ENCODE results near the gene RPS29. TPM values are rescaled to one million over a fixed set of nuclear protein-coding genes. Genes with fewer than 3 reads are reported as not detected.

RPS29 gene
- total RNA-seq (3,841 and 4,104 TPM in 2 replicates), polyA plus RNA-seq (875 and 983 TPM in 2 replicates)

GRCh38 chr14:49585803-49586672 lies at the start of gene RPS29:
Gene RPS29, minus strand, starts transcription at chr14:49586380. Its CDS starts 34 bp downstream, at chr14:49586346.
- Histone ChIP-seq H4K20me1 (ENCODE audit: insufficient read depth, poor library complexity, severe bottlenecking) (peaks cover 35% of the 10 kb centered on the region), H3K4me1 (ENCODE audit: insufficient read depth) (peaks cover 8% of the 10 kb centered on the region), H2AFZ (peak within 1 kb of the TSS; percentile 44), H3K9me2 (replicated peaks; ENCODE audit: insufficient read depth) (no peaks in the 10 kb centered on the region), H3K4me3 (peak within 1 kb of the TSS; percentile 57), H3K79me2 (peaks cover 51% of the 10 kb centered on the region), H3K36me3 (replicated peaks; ENCODE audit: insufficient read depth, low read depth) (peaks cover 8% of the 10 kb centered on the region), H3K27me3 (no peaks in the 10 kb centered on the region), H3K27ac (peak within 1 kb of the TSS; percentile 92), H3K4me2 (peak within 1 kb of the TSS; percentile 82), H3K9me3 (ENCODE audit: low read depth) (no peaks in the 10 kb centered on the region)
- 1% methylated on average over 55 of the region's 55 CpGs for WGBS (ENCODE audit: low lambda C conversion rate, missing lambda C conversion rate)
- TF ChIP-seq EZH2phosphoT487 (IDR thresholded peaks at IDR 0.05; ENCODE audit: low read depth, severe bottlenecking, unreplicated experiment), result no peak
- no peak for TF ChIP-seq CTCF (IDR thresholded peaks at IDR 0.05; ENCODE audit: poor library complexity)
- no peak for TF ChIP-seq EZH2 (IDR thresholded peaks at IDR 0.05; ENCODE audit: borderline replicate concordance)
- peak; percentile 98 for DNase-seq (ENCODE audit: low spot score)

- Histone ChIP-seq H3K9me2 (replicated peaks; ENCODE audit: insufficient read depth) (no peaks in the 10 kb centered on the region), H3K79me2 (peaks cover 76% of the 10 kb centered on the region), H3K4me1 (ENCODE audit: insufficient read depth) (peaks cover 11% of the 10 kb centered on the region), H3K27me3 (no peaks in the 10 kb centered on the region), H3K9me3 (ENCODE audit: low read depth) (no peaks in the 10 kb centered on the region), H3K36me3 (replicated peaks; ENCODE audit: insufficient read depth, low read depth) (no peaks in the 10 kb centered on the region), H3K27ac (peak within 1 kb of the TSS; percentile 93), H2AFZ (peak within 1 kb of the TSS; percentile 72), H3K4me3 (peak within 1 kb of the TSS; percentile 87), H4K20me1 (ENCODE audit: insufficient read depth, poor library complexity, severe bottlenecking) (peaks cover 11% of the 10 kb centered on the region), H3K4me2 (peak within 1 kb of the TSS; percentile 97)
- no peak for TF ChIP-seq CTCF (IDR thresholded peaks at IDR 0.05; ENCODE audit: poor library complexity)
- TF ChIP-seq EZH2phosphoT487 (IDR thresholded peaks at IDR 0.05; ENCODE audit: low read depth, severe bottlenecking, unreplicated experiment), result no peak
- TF ChIP-seq EZH2 (IDR thresholded peaks at IDR 0.05; ENCODE audit: borderline replicate concordance), result no peak
- 2% methylated on average over 78 of the region's 80 CpGs for WGBS (ENCODE audit: low lambda C conversion rate, missing lambda C conversion rate)
- peak; percentile 83 for DNase-seq (ENCODE audit: low spot score)
These were observed 48.6 kb upstream of the RPS29 start, which contains the start of gene DNAAF2 for GRCh38 chr14:49634547-49635334. Gene DNAAF2, minus strand, starts transcription at chr14:49635244. Its CDS starts 95 bp downstream, at chr14:49635149.

- peak; percentile 95 for TF ChIP-seq CTCF (IDR thresholded peaks at IDR 0.05; ENCODE audit: poor library complexity)
- TF ChIP-seq EZH2phosphoT487 (IDR thresholded peaks at IDR 0.05; ENCODE audit: low read depth, severe bottlenecking, unreplicated experiment), result no peak
- no peak for TF ChIP-seq EZH2 (IDR thresholded peaks at IDR 0.05; ENCODE audit: borderline replicate concordance)
- Histone ChIP-seq H3K36me3 (replicated peaks; ENCODE audit: insufficient read depth, low read depth) (no peaks in the 10 kb centered on the region), H3K4me1 (ENCODE audit: insufficient read depth) (peaks cover 11% of the 10 kb centered on the region), H4K20me1 (ENCODE audit: insufficient read depth, poor library complexity, severe bottlenecking) (peaks cover 11% of the 10 kb centered on the region), H3K4me3 (peak overlapping the region; percentile 87), H2AFZ (peak overlapping the region; percentile 72), H3K4me2 (peak overlapping the region; percentile 97), H3K9me3 (ENCODE audit: low read depth) (no peaks in the 10 kb centered on the region), H3K9me2 (replicated peaks; ENCODE audit: insufficient read depth) (no peaks in the 10 kb centered on the region), H3K79me2 (peaks cover 76% of the 10 kb centered on the region), H3K27ac (peak overlapping the region; percentile 93), H3K27me3 (no peaks in the 10 kb centered on the region)
- peak; percentile 98 for DNase-seq (ENCODE audit: low spot score)
- under 1% methylated on average over 87 of the region's 101 CpGs for WGBS (ENCODE audit: low lambda C conversion rate, missing lambda C conversion rate)
These were observed 47.7 kb upstream of the RPS29 start for GRCh38 chr14:49633640-49634546.
